GM12878 (cell line): Measurements from ENCODE around the gene PLAGL1. TPM values are rescaled to one million over a fixed set of nuclear protein-coding genes. Genes with fewer than 3 reads are reported as not detected.

Experiments used
- ATAC-seq: fragments of 200-7000 bp; cut with Tn5 transposase; 3 replicates; pipeline ENCODE4 v1.9.1; 2020; ENCODE audit warnings: mild to moderate bottlenecking, moderate library complexity
- BruUV-seq: library from RNA; stranded (reverse); fragments of 400-500 nt; replicated peaks from 2 replicates; lab custom pipeline; 2021; lab: Mats Ljungman, UMichigan
- CTCF ChIA-PET: fragments of 300-600 bp; sonication (Branson Sonifier 250); formaldehyde crosslinking; extraction: SDS; loops from one replicate; lab custom pipeline; 2021; ENCODE audit warnings: inconsistent platforms; lab: Yijun Ruan, JAX
- POLR2A ChIA-PET: fragments of 350-600 bp; formaldehyde crosslinking; extraction: SDS; loops from one replicate; lab custom pipeline; 2021; ENCODE audit warnings: inconsistent platforms; lab: Charles Lee
- RAD21 ChIA-PET: fragments of 300-600 bp; sonication (Branson Sonifier 250); formaldehyde crosslinking; loops from one replicate; lab custom pipeline; 2023; ENCODE audit warnings: antibody characterized with exemption; ENCODE audit not compliant: unreplicated experiment; lab: Charles Lee
- SMC1A ChIA-PET: fragments of 300-600 bp; sonication (Branson Sonifier 250); formaldehyde crosslinking; loops from one replicate; lab custom pipeline; 2023; ENCODE audit not compliant: unreplicated experiment, uncharacterized antibody; lab: Charles Lee
- DNase-seq: peaks from one replicate; pipeline ENCODE4 v3.0.0-alpha.2; 2011; ENCODE audit warnings: low read depth, low spot score
- FAIRE-seq: peaks from 3 replicates; lab custom pipeline; 2011; peaks lifted over from hg19 to GRCh38; lab: Jason Lieb, UNC
- H2AFZ ChIP-seq: 2 replicates; pipeline ENCODE4 v1.6.0; 2011; ENCODE audit warnings: low read depth, low read length, control low read depth; ENCODE audit not compliant: control insufficient read depth
- H3K27ac ChIP-seq: 2 replicates; pipeline ENCODE4 v1.5.1; 2011; ENCODE audit warnings: control low read depth; ENCODE audit not compliant: control insufficient read depth, insufficient read depth
- H3K27me3 ChIP-seq, 2 experiments: replicated peaks in 1 of 2; 2 replicates each; pipeline versions ENCODE4 v1.6.0 to v1.6.1; 2011; ENCODE audit warnings: low read length in 1 of 2; ENCODE audit not compliant: control insufficient read depth in 2 of 2, insufficient read depth in 2 of 2
- H3K36me3 ChIP-seq, 2 experiments: 2 replicates each; pipeline ENCODE4 v1.5.1; 2011; ENCODE audit warnings: low read length in 1 of 2; ENCODE audit not compliant: control insufficient read depth in 2 of 2, insufficient read depth in 2 of 2
- H3K4me1 ChIP-seq: 2 replicates; pipeline ENCODE4 v1.6.1; 2011; ENCODE audit warnings: mild to moderate bottlenecking, low read length, moderate library complexity, mixed read lengths; ENCODE audit not compliant: control insufficient read depth, insufficient read depth
- H3K4me2 ChIP-seq: 2 replicates; pipeline ENCODE4 v1.6.0; 2011; ENCODE audit warnings: control low read depth; ENCODE audit not compliant: control insufficient read depth, insufficient read depth
- H3K4me3 ChIP-seq: fragments of 200-600 bp; sonication (generic); 2 replicates; pipeline ENCODE4 v1.5.1; 2016
- H3K79me2 ChIP-seq: 2 replicates; pipeline ENCODE4 v1.6.0; 2011; ENCODE audit warnings: low read length; ENCODE audit not compliant: control insufficient read depth, insufficient read depth
- H3K9ac ChIP-seq: 2 replicates; pipeline ENCODE4 v1.8.0; 2011; ENCODE audit warnings: low read length, control low read depth, mixed read lengths; ENCODE audit not compliant: control insufficient read depth, insufficient read depth
- H3K9me3 ChIP-seq: replicated peaks from 3 replicates; pipeline ENCODE4 v1.5.1; 2011; ENCODE audit warnings: mild to moderate bottlenecking, low read length; ENCODE audit not compliant: control insufficient read depth, insufficient read depth
- H4K20me1 ChIP-seq: 2 replicates; pipeline ENCODE4 v1.6.0; 2011; ENCODE audit not compliant: control insufficient read depth, insufficient read depth
- HDGF ChIP-seq: fragments of 450-650 bp; IDR thresholded peaks from 2 replicates; pipeline ENCODE4 v1.6.1; 2016; ENCODE audit warnings: antibody characterized with exemption
- JUNB ChIP-seq: IDR thresholded peaks from 2 replicates; pipeline ENCODE4 v1.6.1; 2016; ENCODE audit warnings: antibody characterized with exemption, mild to moderate bottlenecking
- RBBP5 ChIP-seq: fragments of 200-600 bp; sonication (generic); conservative IDR thresholded peaks from 2 replicates; pipeline ENCODE4 v1.6.1; 2016
- SMARCA5 ChIP-seq: fragments of 450-650 bp; IDR thresholded peaks from 2 replicates; pipeline ENCODE4 v1.6.1; 2017; ENCODE audit warnings: mild to moderate bottlenecking
- TARDBP ChIP-seq: IDR thresholded peaks from 2 replicates; pipeline ENCODE4 v1.6.1; 2016; ENCODE audit warnings: borderline replicate concordance
- WRNIP1 ChIP-seq: IDR thresholded peaks from 2 replicates; pipeline ENCODE4 v1.6.1; 2011; ENCODE audit warnings: low read depth, low read length, improper control_type of control experiment, borderline replicate concordance
- WGBS: methylation state at CpG from one replicate; pipeline ENCODE4 v1.1.6; 2016; ENCODE audit warnings: low lambda C conversion rate; ENCODE audit not compliant: insufficient replicate concordance, insufficient coverage; ENCODE audit errors: missing lambda C conversion rate; 5-methylcytosine and 5-hydroxymethylcytosine counted together
- in situ Hi-C: fragments of 300-500 bp; cut with MboI; formaldehyde crosslinking; loops from 9 replicates; pipeline ENCODE4 v1.14.3; 2018; ENCODE audit warnings: mixed read lengths
- intact Hi-C: fragments of 100-400 bp; cut with micrococcal nuclease; formaldehyde crosslinking; loops from one replicate; pipeline ENCODE4 v1.14.2; 2022; ENCODE audit not compliant: unreplicated experiment
- polyA plus RNA-seq, 11 experiments: library from polyadenylated mRNA; depleted of rRNA in 4 of 11; unstranded in 6 of 11; stranded (reverse) in 5 of 11; fragments of >200 nt; fragmentation: Nextera tagmentation in 4 of 11; fragmentation: Illumina TruSeq in 1 of 11; extraction: Ambion mirVana in 4 of 11; extraction: Trizol in 1 of 11; gene quantifications; 1 replicate in 1 of 11; 2 replicates in 10 of 11; pipeline versions ENCODE4 v1.2.1 to v1.2.3, GENCODE V29; 2011 to 2016; ENCODE audit warnings: inconsistent platforms in 2 of 11, missing spikeins in 2 of 11, low read depth in 1 of 11
- total RNA-seq, 4 experiments: library from RNA; depleted of rRNA in 3 of 4; stranded (reverse); fragments of >200 nt in 3 of 4; fragmentation: Illumina TruSeq in 1 of 4; extraction: Trizol in 1 of 4; gene quantifications; 2 replicates each; pipeline versions ENCODE4 v1.2.1 to v1.2.3, GENCODE V29; 2013 to 2021
- TF ChIP-seq, protein P1 (sequence below): fragments of 150-350 bp; IDR thresholded peaks from 2 replicates; pipeline ENCODE4 v1.6.1; 2016; ENCODE audit warnings: low read depth, low read length
- TF ChIP-seq, protein P2 (sequence below): fragments of 450-650 bp; IDR thresholded peaks from 2 replicates; pipeline ENCODE4 v1.6.1; 2018; ENCODE audit warnings: mild to moderate bottlenecking, low read depth, moderate library complexity; ENCODE audit not compliant: partially characterized antibody
- TF ChIP-seq, protein P3 (sequence below): IDR thresholded peaks from 2 replicates; pipeline ENCODE4 v1.6.1; 2011; ENCODE audit warnings: mild to moderate bottlenecking, low read depth, low read length, moderate library complexity; ENCODE audit not compliant: insufficient replicate concordance
- TF ChIP-seq, protein P4 (sequence below): IDR thresholded peaks from 2 replicates; pipeline ENCODE4 v1.6.1; 2011; ENCODE audit warnings: low read depth, mild to moderate bottlenecking, low read length, moderate library complexity, borderline replicate concordance; ENCODE audit errors: extremely low read depth

The PLAGL1 gene
- total and polyA plus RNA-seq, 10 of the 15 experiments (the other 5 are each of a cell fraction or from before 2014, with no cell fraction given), result 2.6 to 19.1 (median 5.7) TPM

DNA sequence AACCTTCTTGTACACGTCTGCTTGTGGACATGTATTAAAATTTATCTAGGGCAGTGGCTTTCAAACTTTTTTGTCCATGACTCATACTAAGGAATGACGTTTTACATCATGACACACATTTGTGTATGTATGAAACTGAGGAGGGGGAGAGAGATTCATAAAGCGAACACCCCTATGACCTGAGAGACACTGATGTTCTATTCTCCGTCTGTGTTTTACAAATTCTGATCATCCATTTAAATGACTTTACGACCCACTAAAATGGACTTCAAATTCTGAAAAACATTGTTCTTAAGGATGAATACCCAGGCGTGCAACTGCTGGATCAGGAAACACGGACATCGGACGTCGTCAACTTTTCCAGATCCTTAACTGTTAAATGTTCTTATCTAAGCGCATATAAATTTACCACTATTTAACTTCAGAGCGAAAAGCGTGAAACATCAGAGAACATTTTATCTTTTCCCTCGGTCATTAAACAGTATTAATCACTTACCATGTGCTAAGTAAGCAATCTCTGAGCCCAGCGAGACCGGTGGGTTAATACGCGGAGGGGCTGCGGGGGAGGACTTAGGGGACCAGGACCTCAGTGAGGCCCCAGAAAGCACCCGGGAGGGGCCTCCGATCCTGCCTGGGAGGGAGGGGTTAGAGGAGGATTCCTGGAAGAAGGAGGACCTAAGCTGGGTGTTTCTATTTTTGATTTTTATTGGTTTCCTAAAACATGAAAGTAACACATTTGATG is 1.2 kb downstream of the PLAGL1 start:
- 82% methylated on average over 21 of the region's 21 CpGs for WGBS
- CTCF ChIA-PET, result interaction anchor here (0.7 kb wide), 1 partner anchor 67 kb away, joined by 4 read pairs; no protein-coding TSS in a partner anchor
- peaks cover 0 to 3% of the 10 kb centered on the region in 2 experiments; a peak in 2 of 4 replicates for H3K27me3 ChIP-seq
- no peaks in the 10 kb centered on the region for H4K20me1 ChIP-seq
- no peak overlapping the region for H2AFZ ChIP-seq
- H3K9me3 ChIP-seq, result no peaks in the 10 kb centered on the region; the same call in 2 of the 3 replicates
- RAD21 ChIA-PET, result no interaction called here
- no peaks in the 10 kb centered on the region for H3K4me1 ChIP-seq
- H3K79me2 ChIP-seq, result no peaks in the 10 kb centered on the region
- H3K36me3 ChIP-seq, result no peaks in the 10 kb centered on the region
- SMC1A ChIA-PET, result interaction anchor here (0.7 kb wide), 1 partner anchor 21 kb away, joined by 3 read pairs; no protein-coding TSS in a partner anchor
- ATAC-seq (no peak), DNase-seq (no peak), FAIRE-seq (no peak)
- no peak overlapping the region for H3K27ac ChIP-seq
- POLR2A ChIA-PET, result no interaction called here
- H3K4me2 ChIP-seq, result peak overlapping the region; percentile 11; the same call in 1 of the 2 replicates
- intact Hi-C loops, result no loop called here
- in situ Hi-C loops, result loop anchor here (25.0 kb wide), 1 partner anchor 1520 kb away; no protein-coding TSS in a partner anchor
- no TSS peak for BruUV-seq
- peak overlapping the region; percentile 57 for H3K4me3 ChIP-seq
- H3K9ac ChIP-seq, result no peak overlapping the region
- no peak for TF ChIP-seq SMARCA5
- TF ChIP-seq JUNB, result no peak
- TF ChIP-seq, protein P1, sequence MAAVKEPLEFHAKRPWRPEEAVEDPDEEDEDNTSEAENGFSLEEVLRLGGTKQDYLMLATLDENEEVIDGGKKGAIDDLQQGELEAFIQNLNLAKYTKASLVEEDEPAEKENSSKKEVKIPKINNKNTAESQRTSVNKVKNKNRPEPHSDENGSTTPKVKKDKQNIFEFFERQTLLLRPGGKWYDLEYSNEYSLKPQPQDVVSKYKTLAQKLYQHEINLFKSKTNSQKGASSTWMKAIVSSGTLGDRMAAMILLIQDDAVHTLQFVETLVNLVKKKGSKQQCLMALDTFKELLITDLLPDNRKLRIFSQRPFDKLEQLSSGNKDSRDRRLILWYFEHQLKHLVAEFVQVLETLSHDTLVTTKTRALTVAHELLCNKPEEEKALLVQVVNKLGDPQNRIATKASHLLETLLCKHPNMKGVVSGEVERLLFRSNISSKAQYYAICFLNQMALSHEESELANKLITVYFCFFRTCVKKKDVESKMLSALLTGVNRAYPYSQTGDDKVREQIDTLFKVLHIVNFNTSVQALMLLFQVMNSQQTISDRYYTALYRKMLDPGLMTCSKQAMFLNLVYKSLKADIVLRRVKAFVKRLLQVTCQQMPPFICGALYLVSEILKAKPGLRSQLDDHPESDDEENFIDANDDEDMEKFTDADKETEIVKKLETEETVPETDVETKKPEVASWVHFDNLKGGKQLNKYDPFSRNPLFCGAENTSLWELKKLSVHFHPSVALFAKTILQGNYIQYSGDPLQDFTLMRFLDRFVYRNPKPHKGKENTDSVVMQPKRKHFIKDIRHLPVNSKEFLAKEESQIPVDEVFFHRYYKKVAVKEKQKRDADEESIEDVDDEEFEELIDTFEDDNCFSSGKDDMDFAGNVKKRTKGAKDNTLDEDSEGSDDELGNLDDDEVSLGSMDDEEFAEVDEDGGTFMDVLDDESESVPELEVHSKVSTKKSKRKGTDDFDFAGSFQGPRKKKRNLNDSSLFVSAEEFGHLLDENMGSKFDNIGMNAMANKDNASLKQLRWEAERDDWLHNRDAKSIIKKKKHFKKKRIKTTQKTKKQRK, result no peak
- no peak for TF ChIP-seq RBBP5
- TF ChIP-seq TARDBP, result no peak
- TF ChIP-seq HDGF, result no peak
- TF ChIP-seq, protein P2, sequence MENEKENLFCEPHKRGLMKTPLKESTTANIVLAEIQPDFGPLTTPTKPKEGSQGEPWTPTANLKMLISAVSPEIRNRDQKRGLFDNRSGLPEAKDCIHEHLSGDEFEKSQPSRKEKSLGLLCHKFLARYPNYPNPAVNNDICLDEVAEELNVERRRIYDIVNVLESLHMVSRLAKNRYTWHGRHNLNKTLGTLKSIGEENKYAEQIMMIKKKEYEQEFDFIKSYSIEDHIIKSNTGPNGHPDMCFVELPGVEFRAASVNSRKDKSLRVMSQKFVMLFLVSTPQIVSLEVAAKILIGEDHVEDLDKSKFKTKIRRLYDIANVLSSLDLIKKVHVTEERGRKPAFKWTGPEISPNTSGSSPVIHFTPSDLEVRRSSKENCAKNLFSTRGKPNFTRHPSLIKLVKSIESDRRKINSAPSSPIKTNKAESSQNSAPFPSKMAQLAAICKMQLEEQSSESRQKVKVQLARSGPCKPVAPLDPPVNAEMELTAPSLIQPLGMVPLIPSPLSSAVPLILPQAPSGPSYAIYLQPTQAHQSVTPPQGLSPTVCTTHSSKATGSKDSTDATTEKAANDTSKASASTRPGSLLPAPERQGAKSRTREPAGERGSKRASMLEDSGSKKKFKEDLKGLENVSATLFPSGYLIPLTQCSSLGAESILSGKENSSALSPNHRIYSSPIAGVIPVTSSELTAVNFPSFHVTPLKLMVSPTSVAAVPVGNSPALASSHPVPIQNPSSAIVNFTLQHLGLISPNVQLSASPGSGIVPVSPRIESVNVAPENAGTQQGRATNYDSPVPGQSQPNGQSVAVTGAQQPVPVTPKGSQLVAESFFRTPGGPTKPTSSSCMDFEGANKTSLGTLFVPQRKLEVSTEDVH, result no peak
- TF ChIP-seq, protein P3, sequence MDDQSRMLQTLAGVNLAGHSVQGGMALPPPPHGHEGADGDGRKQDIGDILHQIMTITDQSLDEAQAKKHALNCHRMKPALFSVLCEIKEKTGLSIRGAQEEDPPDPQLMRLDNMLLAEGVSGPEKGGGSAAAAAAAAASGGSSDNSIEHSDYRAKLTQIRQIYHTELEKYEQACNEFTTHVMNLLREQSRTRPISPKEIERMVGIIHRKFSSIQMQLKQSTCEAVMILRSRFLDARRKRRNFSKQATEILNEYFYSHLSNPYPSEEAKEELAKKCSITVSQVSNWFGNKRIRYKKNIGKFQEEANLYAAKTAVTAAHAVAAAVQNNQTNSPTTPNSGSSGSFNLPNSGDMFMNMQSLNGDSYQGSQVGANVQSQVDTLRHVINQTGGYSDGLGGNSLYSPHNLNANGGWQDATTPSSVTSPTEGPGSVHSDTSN, result no peak
- TF ChIP-seq, protein P4, sequence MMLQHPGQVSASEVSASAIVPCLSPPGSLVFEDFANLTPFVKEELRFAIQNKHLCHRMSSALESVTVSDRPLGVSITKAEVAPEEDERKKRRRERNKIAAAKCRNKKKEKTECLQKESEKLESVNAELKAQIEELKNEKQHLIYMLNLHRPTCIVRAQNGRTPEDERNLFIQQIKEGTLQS, result no peak
- TF ChIP-seq WRNIP1, result no peak
- TF ChIP-seq, all 136 proteins: peak for 0
